Bone marrow (tissue), 2 donors: ENCODE data around the gene CTAGE9.

Experiments
- DNase-seq, 2 donors: peaks; one replicate each; lab custom pipeline; 2025; lab: John Stamatoyannopoulos, UW

Gene CTAGE9

GRCh38 chr6:131673184-131673583, 37.6 kb downstream of the CTAGE9 start:
- DNase-seq: no peak

DNA sequence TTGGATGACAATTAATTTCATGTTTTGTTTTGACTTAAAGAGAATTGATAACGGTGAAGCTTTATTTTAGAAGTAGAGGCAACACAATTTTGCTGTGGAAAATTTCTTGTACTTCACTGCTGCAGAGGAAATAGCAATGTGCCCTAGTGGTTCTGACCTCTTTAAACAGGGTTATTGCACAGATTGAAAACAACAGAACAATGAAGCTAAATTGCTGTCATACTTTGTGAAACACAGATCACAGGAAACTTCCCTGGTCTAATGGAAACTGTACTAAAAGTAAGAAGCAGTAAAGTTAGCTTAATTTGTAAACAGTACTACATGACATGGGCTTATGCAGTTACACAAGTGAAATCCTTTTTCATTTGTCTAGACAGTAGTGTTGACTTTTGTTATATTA, 40.9 kb downstream of the CTAGE9 start:
- DNase-seq: no peak

DNA sequence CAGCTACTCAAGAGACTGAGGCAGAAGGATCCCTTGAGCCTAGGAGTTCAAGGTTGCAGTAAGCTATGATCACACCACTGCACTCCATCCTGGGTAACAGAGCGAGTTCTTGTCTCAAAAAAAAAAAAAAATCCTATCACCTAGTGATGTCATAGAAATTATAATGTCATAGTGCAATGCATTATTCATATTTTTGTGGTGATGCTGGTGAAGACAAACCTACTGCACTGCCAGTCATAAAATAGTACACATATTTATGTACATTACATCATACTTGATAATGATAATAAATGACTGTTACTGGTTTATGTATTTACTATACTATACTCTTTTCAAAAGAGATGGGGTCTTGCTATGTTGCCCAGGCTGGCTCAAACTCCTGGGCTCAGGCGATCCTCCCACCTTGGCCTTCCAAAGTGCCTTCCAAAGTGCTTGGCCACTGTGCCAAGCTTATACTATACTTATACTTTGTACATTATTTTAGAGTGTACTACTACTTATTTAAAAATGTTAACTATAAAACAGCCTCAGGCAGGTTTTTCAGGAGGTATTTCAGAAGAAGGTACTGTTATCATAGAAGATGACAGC, 47.1 kb downstream of the CTAGE9 start:
- no peak for DNase-seq

- DNase-seq: no peak
These were observed 50.6 kb downstream of the CTAGE9 start for GRCh38 chr6:131660195-131660594.
